ENCODE data around the gene MGME1. TPM values are rescaled to one million over a fixed set of nuclear protein-coding genes. Genes with fewer than 3 reads are reported as not detected.
A peak's percentile ranks its signal among the peaks of the same experiment; 100 is the strongest.

MGME1 gene
- polyA plus RNA-seq, 4 donors = 10.5 to 41.5 (median 14.0) TPM

GRCh38 chr20:17999566-17999965 lies 30.7 kb downstream of the MGME1 start:
- peaks cover 0 to 8% (median 0%) of the 10 kb centered on the region in 3 donors for H3K4me1 ChIP-seq (ENCODE audit: control insufficient read depth in 3 of 3, insufficient read depth in 2 of 3, low read depth in 1 of 3, low read length in 2 of 3)
- H3K27ac ChIP-seq (ENCODE audit: low read depth in 1 of 3, low read length in 2 of 3) = no peak overlapping the region
- 80 to 88% (median 88%) methylated on average over 4 of the region's 4 CpGs for WGBS, 3 donors
- no peaks in the 10 kb centered on the region for H3K36me3 ChIP-seq (ENCODE audit: control insufficient read depth in 3 of 3, insufficient read depth in 2 of 3, low read depth in 1 of 3, low read length in 3 of 3)
- H3K4me3 ChIP-seq (ENCODE audit: low read depth in 1 of 3, low read length in 3 of 3) = no peak overlapping the region
- no peak for FAIRE-seq
- no peak for DNase-seq
- H3K27me3 ChIP-seq (ENCODE audit: control insufficient read depth in 3 of 3, insufficient read depth in 3 of 3, low read length in 3 of 3) = no peaks in the 10 kb centered on the region
- H3K9me3 ChIP-seq (ENCODE audit: control insufficient read depth in 2 of 2, insufficient read depth in 1 of 2, low read depth in 1 of 2, low read length in 1 of 2) = no peaks in the 10 kb centered on the region

- Histone ChIP-seq H3K9me3 (ENCODE audit: control insufficient read depth in 2 of 2, insufficient read depth in 1 of 2, low read depth in 1 of 2, low read length in 1 of 2) (no peaks in the 10 kb centered on the region), H3K36me3 (ENCODE audit: control insufficient read depth in 3 of 3, insufficient read depth in 2 of 3, low read depth in 1 of 3, low read length in 3 of 3) (no peaks in the 10 kb centered on the region), H3K27me3 (ENCODE audit: control insufficient read depth in 3 of 3, insufficient read depth in 3 of 3, low read length in 3 of 3) (no peaks in the 10 kb centered on the region), H3K4me1 (ENCODE audit: control insufficient read depth in 3 of 3, insufficient read depth in 2 of 3, low read depth in 1 of 3, low read length in 2 of 3) (peaks cover 0 to 16% (median 0%) of the 10 kb centered on the region in 3 donors), H3K27ac (ENCODE audit: low read depth in 1 of 3, low read length in 2 of 3) (no peak overlapping the region), H3K4me3 (ENCODE audit: low read depth in 1 of 3, low read length in 3 of 3) (no peak overlapping the region)
- 71 to 82% (median 75%) methylated on average over 10 of the region's 10 CpGs for WGBS, 3 donors
- FAIRE-seq (no peak), DNase-seq (peak in 1 of 2 donors; percentile 24)
Observed at GRCh38 chr20:18001131-18001921, 32.5 kb downstream of the MGME1 start.

GRCh38 chr20:18003897-18004296 lies 35.1 kb downstream of the MGME1 start:
- H3K27me3 ChIP-seq (ENCODE audit: control insufficient read depth in 3 of 3, insufficient read depth in 3 of 3, low read length in 3 of 3) = no peaks in the 10 kb centered on the region
- WGBS, 3 donors = 23 to 57% (median 43%) methylated on average over 5 of the region's 5 CpGs
- FAIRE-seq = no peak

GRCh38 chr20:18004384-18005031 lies 35.7 kb downstream of the MGME1 start:
- H3K9me3 ChIP-seq (ENCODE audit: control insufficient read depth in 2 of 2, insufficient read depth in 1 of 2, low read depth in 1 of 2, low read length in 1 of 2) = no peaks in the 10 kb centered on the region
- no peak for FAIRE-seq
- H3K4me1 ChIP-seq (ENCODE audit: control insufficient read depth in 3 of 3, insufficient read depth in 2 of 3, low read depth in 1 of 3, low read length in 2 of 3) = peaks cover 0 to 30% (median 0%) of the 10 kb centered on the region in 3 donors
- WGBS, 3 donors = 76 to 79% (median 78%) methylated on average over 8 of the region's 8 CpGs
- no peak for DNase-seq
- H3K27me3 ChIP-seq (ENCODE audit: control insufficient read depth in 3 of 3, insufficient read depth in 3 of 3, low read length in 3 of 3) = no peaks in the 10 kb centered on the region
- H3K27ac ChIP-seq (ENCODE audit: low read depth in 1 of 3, low read length in 2 of 3) = no peak overlapping the region
- no peak overlapping the region for H3K4me3 ChIP-seq (ENCODE audit: low read depth in 1 of 3, low read length in 3 of 3)
- peaks cover 0 to 4% (median 0%) of the 10 kb centered on the region in 3 donors for H3K36me3 ChIP-seq (ENCODE audit: control insufficient read depth in 3 of 3, insufficient read depth in 2 of 3, low read depth in 1 of 3, low read length in 3 of 3)

More at GRCh38 chr20:18003897-18004296, 35.1 kb downstream of the MGME1 start:
- no peak for DNase-seq
- H3K27ac ChIP-seq (ENCODE audit: low read depth in 1 of 3, low read length in 2 of 3) = no peak overlapping the region
- H3K4me3 ChIP-seq (ENCODE audit: low read depth in 1 of 3, low read length in 3 of 3) = no peak overlapping the region
- peaks cover 0 to 4% (median 0%) of the 10 kb centered on the region in 3 donors for H3K36me3 ChIP-seq (ENCODE audit: control insufficient read depth in 3 of 3, insufficient read depth in 2 of 3, low read depth in 1 of 3, low read length in 3 of 3)
- H3K9me3 ChIP-seq (ENCODE audit: control insufficient read depth in 2 of 2, insufficient read depth in 1 of 2, low read depth in 1 of 2, low read length in 1 of 2) = no peaks in the 10 kb centered on the region
- H3K4me1 ChIP-seq (ENCODE audit: control insufficient read depth in 3 of 3, insufficient read depth in 2 of 3, low read depth in 1 of 3, low read length in 2 of 3) = peaks cover 0 to 25% (median 0%) of the 10 kb centered on the region in 3 donors

GRCh38 chr20:18005170-18005989 lies 36.6 kb downstream of the MGME1 start:
- DNase-seq = peak in 1 of 2 donors; percentile 30
- Histone ChIP-seq H3K4me3 (ENCODE audit: low read depth in 1 of 3, low read length in 3 of 3) (no peak overlapping the region), H3K9me3 (ENCODE audit: control insufficient read depth in 2 of 2, insufficient read depth in 1 of 2, low read depth in 1 of 2, low read length in 1 of 2) (no peaks in the 10 kb centered on the region), H3K4me1 (ENCODE audit: control insufficient read depth in 3 of 3, insufficient read depth in 2 of 3, low read depth in 1 of 3, low read length in 2 of 3) (peaks cover 0 to 30% (median 0%) of the 10 kb centered on the region in 3 donors), H3K36me3 (ENCODE audit: control insufficient read depth in 3 of 3, insufficient read depth in 2 of 3, low read depth in 1 of 3, low read length in 3 of 3) (peaks cover 0 to 4% (median 0%) of the 10 kb centered on the region in 3 donors), H3K27me3 (ENCODE audit: control insufficient read depth in 3 of 3, insufficient read depth in 3 of 3, low read length in 3 of 3) (no peaks in the 10 kb centered on the region), H3K27ac (ENCODE audit: low read depth in 1 of 3, low read length in 2 of 3) (no peak overlapping the region)
- no peak for FAIRE-seq
- WGBS, 3 donors = 77 to 89% (median 88%) methylated on average over 21 of the region's 21 CpGs

GRCh38 chr20:18005990-18006364 lies 37.2 kb downstream of the MGME1 start:
- no peaks in the 10 kb centered on the region for H3K9me3 ChIP-seq (ENCODE audit: control insufficient read depth in 2 of 2, insufficient read depth in 1 of 2, low read depth in 1 of 2, low read length in 1 of 2)
- peaks cover 0 to 30% (median 0%) of the 10 kb centered on the region in 3 donors for H3K4me1 ChIP-seq (ENCODE audit: control insufficient read depth in 3 of 3, insufficient read depth in 2 of 3, low read depth in 1 of 3, low read length in 2 of 3)
- H3K27me3 ChIP-seq (ENCODE audit: control insufficient read depth in 3 of 3, insufficient read depth in 3 of 3, low read length in 3 of 3) = no peaks in the 10 kb centered on the region
- FAIRE-seq (no peak), DNase-seq (no peak)
- peaks cover 0 to 4% (median 0%) of the 10 kb centered on the region in 3 donors for H3K36me3 ChIP-seq (ENCODE audit: control insufficient read depth in 3 of 3, insufficient read depth in 2 of 3, low read depth in 1 of 3, low read length in 3 of 3)
- WGBS, 3 donors = 69 to 85% (median 76%) methylated on average over 6 of the region's 6 CpGs
- no peak overlapping the region for H3K27ac ChIP-seq (ENCODE audit: low read depth in 1 of 3, low read length in 2 of 3)
- H3K4me3 ChIP-seq (ENCODE audit: low read depth in 1 of 3, low read length in 3 of 3) = no peak overlapping the region

GRCh38 chr20:18006684-18007083 lies 37.9 kb downstream of the MGME1 start:
- Histone ChIP-seq H3K27ac (ENCODE audit: low read depth in 1 of 3, low read length in 2 of 3) (no peak overlapping the region), H3K4me3 (ENCODE audit: low read depth in 1 of 3, low read length in 3 of 3) (no peak overlapping the region), H3K36me3 (ENCODE audit: control insufficient read depth in 3 of 3, insufficient read depth in 2 of 3, low read depth in 1 of 3, low read length in 3 of 3) (peaks cover 0 to 4% (median 0%) of the 10 kb centered on the region in 3 donors), H3K4me1 (ENCODE audit: control insufficient read depth in 3 of 3, insufficient read depth in 2 of 3, low read depth in 1 of 3, low read length in 2 of 3) (peaks cover 0 to 30% (median 0%) of the 10 kb centered on the region in 3 donors), H3K9me3 (ENCODE audit: control insufficient read depth in 2 of 2, insufficient read depth in 1 of 2, low read depth in 1 of 2, low read length in 1 of 2) (no peaks in the 10 kb centered on the region), H3K27me3 (ENCODE audit: control insufficient read depth in 3 of 3, insufficient read depth in 3 of 3, low read length in 3 of 3) (no peaks in the 10 kb centered on the region)
- 82 to 88% (median 86%) methylated on average over 7 of the region's 7 CpGs for WGBS, 3 donors
- DNase-seq = no peak
- no peak for FAIRE-seq

All from small intestine (tissue), 7 donors.